PC-9 (cell line): ENCODE measurements around the gene FOXK1. TPM values are rescaled to one million over a fixed set of nuclear protein-coding genes. Genes with fewer than 3 reads are reported as not detected.
"Not testable (repeated sequence)": the region's sequence is repeated elsewhere in the genome, so short reads cannot be mapped to it uniquely, and the experiment has no call there.

Experiments used
- BruUV-seq: library from RNA; stranded (reverse); fragments of 400-500 nt; replicated peaks from 2 replicates; lab custom pipeline; 2021; lab: Mats Ljungman, UMichigan
- CTCF ChIA-PET: fragments of 300-600 bp; sonication (Branson Sonifier 250); formaldehyde crosslinking; loops from one replicate; lab custom pipeline; 2022; ENCODE audit warnings: antibody characterized with exemption; lab: Charles Lee
- POLR2A ChIA-PET: fragments of 300-600 bp; sonication (Branson Sonifier 250); formaldehyde crosslinking; loops from one replicate; lab custom pipeline; 2022; ENCODE audit warnings: antibody characterized with exemption; ENCODE audit not compliant: unreplicated experiment; lab: Charles Lee
- DNase-seq, 2 experiments: peaks; one replicate each; pipeline versions ENCODE4 v3.0.0 to v3.0.0-alpha.2; 2015 to 2022; ENCODE audit warnings: mixed read lengths in 1 of 2
- H2AFZ ChIP-seq: fragments of 200-600 bp; sonication (generic); 2 replicates; pipeline ENCODE4 v1.8.1; 2017; ENCODE audit warnings: antibody characterized with exemption
- H3F3A ChIP-seq: fragments of 200-600 bp; sonication (generic); 2 replicates; pipeline ENCODE4 v1.8.1; 2017; ENCODE audit warnings: antibody characterized with exemption, mild to moderate bottlenecking, low read depth; ENCODE audit not compliant: insufficient read depth
- H3K27ac ChIP-seq: fragments of 200-600 bp; sonication (generic); 2 replicates; pipeline ENCODE4 v1.6.1; 2016; ENCODE audit warnings: mixed run types
- H3K27me3 ChIP-seq: fragments of 200-600 bp; sonication (generic); 2 replicates; pipeline ENCODE4 v1.6.1; 2016; ENCODE audit warnings: low read depth, mixed run types; ENCODE audit not compliant: insufficient read depth
- H3K36me3 ChIP-seq: fragments of 200-600 bp; sonication (generic); 2 replicates; pipeline ENCODE4 v1.6.1; 2016; ENCODE audit warnings: low read depth, mixed run types
- H3K4me1 ChIP-seq: fragments of 200-600 bp; sonication (generic); replicated peaks from 2 replicates; pipeline ENCODE4 v1.6.1; 2016; ENCODE audit warnings: mixed run types; ENCODE audit not compliant: insufficient read depth
- H3K4me2 ChIP-seq: fragments of 200-600 bp; sonication (generic); 2 replicates; pipeline ENCODE4 v1.6.1; 2017; ENCODE audit warnings: mixed run types
- H3K4me3 ChIP-seq: fragments of 200-600 bp; sonication (generic); 2 replicates; pipeline ENCODE4 v1.6.1; 2016; ENCODE audit warnings: mixed run types
- H3K79me2 ChIP-seq: fragments of 200-600 bp; sonication (generic); 2 replicates; pipeline ENCODE4 v1.6.1; 2017; ENCODE audit warnings: low read depth, mixed run types
- H3K9me2 ChIP-seq: fragments of 200-600 bp; sonication (generic); 2 replicates; pipeline ENCODE4 v1.8.1; 2017; ENCODE audit warnings: mild to moderate bottlenecking; ENCODE audit not compliant: insufficient read depth
- H3K9me3 ChIP-seq: fragments of 200-600 bp; sonication (generic); 2 replicates; pipeline ENCODE4 v1.8.1; 2016; ENCODE audit warnings: low read depth; ENCODE audit not compliant: insufficient read depth
- H4K20me1 ChIP-seq: fragments of 200-600 bp; sonication (generic); 2 replicates; pipeline ENCODE4 v1.8.1; 2017; ENCODE audit not compliant: insufficient read depth
- EZH2 ChIP-seq: fragments of 200-600 bp; sonication (generic); IDR thresholded peaks from 2 replicates; pipeline ENCODE4 v1.8.0; 2017; ENCODE audit warnings: antibody characterized with exemption, low read depth
- intact Hi-C: fragments of 100-400 bp; cut with micrococcal nuclease; formaldehyde crosslinking; loops from one replicate; pipeline ENCODE4 v1.10.0; 2022; ENCODE audit not compliant: unreplicated experiment
- total RNA-seq: library from RNA; stranded (reverse); gene quantifications from 2 replicates; pipeline ENCODE4 v1.2.3, GENCODE V29; 2021
- TF ChIP-seq, protein P1 (sequence below): fragments of 200-600 bp; sonication (generic); conservative IDR thresholded peaks from 2 replicates; pipeline ENCODE4 v1.6.1; 2017; ENCODE audit warnings: mixed run types, antibody characterized with exemption, mild to moderate bottlenecking, moderate library complexity

The FOXK1 gene
- total RNA-seq, 1 experiment from 2014 or later, result 68.1 TPM

DNA sequence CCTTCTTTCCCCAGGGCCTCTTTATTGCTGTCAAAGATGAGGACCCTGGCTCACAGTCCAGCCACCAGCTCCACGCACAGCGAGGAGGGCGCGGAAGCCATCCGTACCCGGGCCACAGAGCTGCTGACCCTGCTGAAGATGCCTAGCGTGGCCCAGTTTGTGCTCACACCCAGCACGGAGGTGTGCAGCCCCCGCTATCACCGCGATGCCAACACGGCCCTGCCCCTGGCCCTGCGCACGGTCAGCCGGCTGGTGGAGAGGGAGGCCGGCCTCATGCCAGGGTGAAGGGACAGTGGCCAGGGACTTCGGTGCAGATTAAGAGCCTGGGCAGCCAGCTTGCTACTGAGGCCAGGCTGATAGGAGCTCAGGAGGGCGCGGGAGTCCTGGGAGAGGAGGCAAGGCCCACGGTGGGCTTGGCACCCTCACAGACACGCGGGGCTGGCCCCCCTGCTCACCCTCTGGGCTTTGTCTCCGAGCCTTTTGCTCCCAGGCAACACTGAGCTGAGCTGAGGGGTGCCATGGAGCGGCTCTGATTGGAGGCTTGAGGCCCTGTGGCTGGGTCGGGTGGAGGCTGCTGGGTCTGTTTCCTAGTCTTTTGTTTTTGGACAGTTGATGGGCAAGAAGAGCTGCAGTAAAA lies 109.1 kb downstream of the FOXK1 start:
- Histone ChIP-seq H3K4me2 (no peak overlapping the region), H3K79me2 (no peaks in the 10 kb centered on the region), H3K9me3 (no peaks in the 10 kb centered on the region), H3K4me1 (peaks cover 7% of the 10 kb centered on the region; the same call in 1 of the 2 replicates), H3K27me3 (no peaks in the 10 kb centered on the region), H3K4me3 (no peak overlapping the region), H3K27ac (no peak overlapping the region), H3F3A (0 out of 2 replicates have a peak, but pooled peaks cover under 1% of the 10 kb centered on the region), H3K36me3 (no peaks in the 10 kb centered on the region), H2AFZ (no peak overlapping the region), H4K20me1 (peaks cover 10% of the 10 kb centered on the region; the same call in 1 of the 2 replicates), H3K9me2 (no peaks in the 10 kb centered on the region)
- POLR2A ChIA-PET, result no interaction called here
- BruUV-seq, result no TSS peak
- DNase-seq, result no peak
- intact Hi-C loops, result no loop called here
- CTCF ChIA-PET, result no interaction called here
- TF ChIP-seq, protein P1, sequence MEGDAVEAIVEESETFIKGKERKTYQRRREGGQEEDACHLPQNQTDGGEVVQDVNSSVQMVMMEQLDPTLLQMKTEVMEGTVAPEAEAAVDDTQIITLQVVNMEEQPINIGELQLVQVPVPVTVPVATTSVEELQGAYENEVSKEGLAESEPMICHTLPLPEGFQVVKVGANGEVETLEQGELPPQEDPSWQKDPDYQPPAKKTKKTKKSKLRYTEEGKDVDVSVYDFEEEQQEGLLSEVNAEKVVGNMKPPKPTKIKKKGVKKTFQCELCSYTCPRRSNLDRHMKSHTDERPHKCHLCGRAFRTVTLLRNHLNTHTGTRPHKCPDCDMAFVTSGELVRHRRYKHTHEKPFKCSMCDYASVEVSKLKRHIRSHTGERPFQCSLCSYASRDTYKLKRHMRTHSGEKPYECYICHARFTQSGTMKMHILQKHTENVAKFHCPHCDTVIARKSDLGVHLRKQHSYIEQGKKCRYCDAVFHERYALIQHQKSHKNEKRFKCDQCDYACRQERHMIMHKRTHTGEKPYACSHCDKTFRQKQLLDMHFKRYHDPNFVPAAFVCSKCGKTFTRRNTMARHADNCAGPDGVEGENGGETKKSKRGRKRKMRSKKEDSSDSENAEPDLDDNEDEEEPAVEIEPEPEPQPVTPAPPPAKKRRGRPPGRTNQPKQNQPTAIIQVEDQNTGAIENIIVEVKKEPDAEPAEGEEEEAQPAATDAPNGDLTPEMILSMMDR, result no peak
- TF ChIP-seq EZH2, result no peak

DNA sequence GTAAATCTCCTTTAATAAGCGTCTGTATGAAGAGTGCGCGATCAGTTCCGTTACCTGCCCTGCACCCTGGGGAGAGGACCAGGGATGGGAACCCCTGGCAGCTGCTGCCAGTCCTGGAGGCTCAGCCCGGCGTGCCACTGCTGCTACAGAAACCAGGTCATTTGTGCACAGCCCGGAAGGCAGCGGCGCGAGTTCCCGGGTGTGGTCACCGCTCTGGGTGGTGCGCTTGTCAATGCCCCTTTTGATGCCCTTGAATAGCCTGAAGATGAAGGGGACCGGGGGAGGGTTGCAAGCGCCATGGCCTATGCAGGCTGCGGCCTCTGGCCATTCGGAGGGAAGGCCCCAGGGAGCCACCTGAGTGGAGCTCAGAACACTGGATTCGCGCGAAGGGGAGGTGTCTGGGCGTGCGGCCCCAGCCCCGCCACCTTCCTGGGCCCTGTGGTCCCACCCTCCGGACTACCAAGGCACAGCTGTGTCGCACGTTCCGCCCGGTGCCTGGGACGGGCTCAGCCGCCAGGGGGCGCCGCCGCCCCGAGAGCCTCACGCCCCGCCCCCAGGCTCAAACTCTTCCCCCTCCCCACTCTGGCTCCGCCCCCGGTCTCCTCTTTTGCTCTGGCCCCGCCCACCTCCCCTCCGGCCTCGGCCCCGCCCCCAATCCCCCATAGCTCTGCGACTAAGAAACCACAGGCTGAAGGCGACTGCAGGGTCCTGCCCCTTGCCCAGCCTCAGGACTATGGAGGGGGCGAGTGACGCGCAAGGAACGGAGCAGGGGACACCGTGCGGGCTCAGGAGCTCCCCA lies 109.8 kb downstream of the FOXK1 start:
- no TSS peak for BruUV-seq
- H3K79me2 ChIP-seq, result no peaks in the 10 kb centered on the region
- TF ChIP-seq EZH2, result no peak
- TF ChIP-seq, protein P1, result peak; percentile 45
- CTCF ChIA-PET, result no interaction called here
- no peak overlapping the region for H3K4me2 ChIP-seq
- intact Hi-C loops, result no loop called here
- no peak overlapping the region for H3K4me3 ChIP-seq
- H4K20me1 ChIP-seq, result peaks cover 10% of the 10 kb centered on the region; the same call in 1 of the 2 replicates
- H3K9me3 ChIP-seq, result no peaks in the 10 kb centered on the region
- DNase-seq, result no peak
- no peak overlapping the region for H2AFZ ChIP-seq
- H3K27me3 ChIP-seq, result no peaks in the 10 kb centered on the region
- no peaks in the 10 kb centered on the region for H3K9me2 ChIP-seq
- peaks cover 7% of the 10 kb centered on the region; the same call in 1 of the 2 replicates for H3K4me1 ChIP-seq
- no peak overlapping the region for H3K27ac ChIP-seq
- 0 out of 2 replicates have a peak, but pooled peaks cover 6% of the 10 kb centered on the region for H3F3A ChIP-seq
- POLR2A ChIA-PET, result no interaction called here
- no peaks in the 10 kb centered on the region for H3K36me3 ChIP-seq

DNA sequence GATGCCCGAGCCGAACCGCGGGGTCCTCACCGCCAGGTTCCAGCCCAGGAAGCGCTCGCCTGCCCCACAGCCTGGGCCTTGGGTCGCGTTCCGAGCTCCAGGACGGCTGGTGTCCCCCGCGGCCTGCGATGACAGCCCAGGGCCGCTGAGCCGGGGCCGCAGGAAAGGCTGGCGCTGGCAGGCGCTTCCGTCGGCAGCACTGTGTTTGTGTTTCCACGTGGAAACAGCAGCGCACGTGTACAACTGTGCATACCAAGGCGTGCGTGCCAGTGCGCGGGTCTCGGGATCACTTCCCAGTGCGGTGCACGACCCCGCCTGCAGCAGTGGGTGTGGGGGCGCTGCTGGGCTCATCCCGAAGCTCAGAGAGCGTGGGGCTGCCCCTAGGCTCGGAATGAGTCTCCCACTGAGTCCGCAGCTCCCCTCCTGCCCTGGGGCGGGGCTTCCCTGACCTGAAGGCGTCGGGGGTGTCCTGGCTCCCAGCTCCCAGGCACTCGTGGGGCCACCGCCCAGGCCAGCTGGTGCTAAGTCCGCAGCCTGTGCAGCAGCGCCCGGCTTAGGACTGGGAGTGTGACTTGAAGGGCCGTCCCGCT lies 110.5 kb downstream of the FOXK1 start:
- intact Hi-C loops, result no loop called here
- BruUV-seq, result no TSS peak

DNA sequence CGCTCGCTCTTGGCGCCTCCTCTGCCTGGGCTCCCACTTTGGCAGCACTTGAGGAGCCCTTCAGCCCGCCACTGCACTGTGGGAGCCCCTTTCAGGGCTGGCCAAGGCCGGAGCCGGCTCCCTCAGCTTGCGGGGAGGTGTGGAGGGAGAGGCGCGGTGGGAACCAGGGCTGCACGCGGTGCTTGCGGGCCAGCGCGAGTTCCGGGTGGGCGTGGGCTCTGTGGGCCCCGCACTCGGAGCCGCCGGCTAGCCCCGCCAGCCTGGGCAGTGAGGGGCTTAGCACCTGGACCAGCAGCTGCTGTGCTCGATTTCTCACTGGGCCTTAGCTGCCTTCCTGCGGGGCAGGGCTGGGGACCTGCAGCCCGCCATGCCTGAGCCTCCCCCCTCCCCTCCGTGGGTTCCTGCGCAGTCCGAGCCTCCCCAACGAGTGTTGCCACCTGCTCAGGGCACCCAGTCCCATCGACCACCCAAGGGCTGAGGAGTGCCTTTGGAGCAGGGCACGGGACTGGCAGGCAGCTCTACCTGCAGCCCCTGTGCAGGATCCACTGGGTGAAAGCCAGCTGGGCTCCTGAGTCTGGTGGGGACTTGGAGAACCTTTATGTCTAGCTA lies 111.4 kb downstream of the FOXK1 start:
- H3K27ac ChIP-seq, intact Hi-C loops, H3K79me2 ChIP-seq, H3K4me2 ChIP-seq, H2AFZ ChIP-seq, H3K9me2 ChIP-seq, CTCF ChIA-PET, H3K27me3 ChIP-seq, H3K9me3 ChIP-seq, H3K36me3 ChIP-seq, POLR2A ChIA-PET, H3K4me3 ChIP-seq, H4K20me1 ChIP-seq, H3K4me1 ChIP-seq, DNase-seq, BruUV-seq: not testable (repeated sequence)
- peaks cover 11% of the 10 kb centered on the region; the same call in 1 of the 2 replicates for H3F3A ChIP-seq

More for the DNA sequence above, 110.5 kb downstream of the FOXK1 start:
- Histone ChIP-seq H3K79me2 (no peaks in the 10 kb centered on the region), H3F3A (peaks cover 10% of the 10 kb centered on the region; the same call in 1 of the 2 replicates), H4K20me1 (peaks cover 10% of the 10 kb centered on the region; the same call in 1 of the 2 replicates), H3K9me2 (no peaks in the 10 kb centered on the region), H3K27ac (no peak overlapping the region), H2AFZ (no peak overlapping the region), H3K27me3 (no peaks in the 10 kb centered on the region), H3K4me3 (no peak overlapping the region), H3K4me1 (peaks cover 7% of the 10 kb centered on the region; the same call in 1 of the 2 replicates), H3K9me3 (no peaks in the 10 kb centered on the region), H3K36me3 (no peaks in the 10 kb centered on the region), H3K4me2 (no peak overlapping the region)
- no peak for DNase-seq
- POLR2A ChIA-PET, result no interaction called here
- CTCF ChIA-PET, result no interaction called here
- TF ChIP-seq, protein P1, result no peak
- TF ChIP-seq EZH2, result no peak
